Stimulated activated naive CD4-positive, alpha-beta T cell treated with Interleukin-2 at 50 U/mL for 16 hours (primary cell): ENCODE data around the gene PFN3.

Experiments
- DNase-seq: peaks from one replicate; lab custom pipeline; 2025; lab: John Stamatoyannopoulos, UW

PFN3 gene

DNA sequence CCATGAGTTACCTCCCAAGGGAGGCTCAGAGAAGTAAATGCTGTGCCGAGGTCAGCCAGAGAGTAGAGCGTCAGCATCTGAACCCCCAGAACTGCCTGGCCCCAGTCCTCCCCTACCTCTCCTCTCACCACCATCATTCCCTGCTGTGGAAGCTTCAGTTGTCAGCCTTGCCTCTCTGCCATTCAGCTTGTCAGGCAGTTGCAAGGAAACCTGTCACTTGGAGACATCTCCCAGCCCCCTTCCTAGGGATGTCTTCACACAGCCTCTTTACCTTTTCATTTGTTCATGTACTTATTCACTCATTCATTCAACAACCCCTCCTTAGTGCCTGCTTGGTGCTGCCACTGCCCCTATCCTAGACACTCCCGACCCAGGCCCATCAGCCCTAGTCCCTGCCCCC is 40.6 kb downstream of the PFN3 start:
- no peak for DNase-seq

DNA sequence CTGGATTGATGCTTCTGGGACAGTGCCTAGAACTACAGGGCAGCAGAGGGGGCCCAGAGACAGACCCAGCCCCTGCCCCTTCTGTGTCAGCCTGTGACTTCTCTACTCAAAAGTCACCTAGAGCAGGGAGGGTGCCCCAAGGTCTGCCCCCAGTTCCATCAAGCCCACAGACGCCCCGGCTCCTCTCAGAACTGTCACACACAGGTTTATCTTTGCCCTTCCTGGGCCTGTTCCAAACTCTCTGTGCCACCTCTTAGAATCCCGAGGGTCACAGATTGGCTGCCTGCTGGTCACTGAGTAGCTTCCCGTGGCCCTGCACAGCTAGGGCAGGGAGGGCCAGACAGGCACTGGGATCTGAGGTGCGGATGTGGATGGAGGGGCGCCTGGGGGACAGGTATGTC is 41.0 kb downstream of the PFN3 start:
- DNase-seq, result no peak

DNA sequence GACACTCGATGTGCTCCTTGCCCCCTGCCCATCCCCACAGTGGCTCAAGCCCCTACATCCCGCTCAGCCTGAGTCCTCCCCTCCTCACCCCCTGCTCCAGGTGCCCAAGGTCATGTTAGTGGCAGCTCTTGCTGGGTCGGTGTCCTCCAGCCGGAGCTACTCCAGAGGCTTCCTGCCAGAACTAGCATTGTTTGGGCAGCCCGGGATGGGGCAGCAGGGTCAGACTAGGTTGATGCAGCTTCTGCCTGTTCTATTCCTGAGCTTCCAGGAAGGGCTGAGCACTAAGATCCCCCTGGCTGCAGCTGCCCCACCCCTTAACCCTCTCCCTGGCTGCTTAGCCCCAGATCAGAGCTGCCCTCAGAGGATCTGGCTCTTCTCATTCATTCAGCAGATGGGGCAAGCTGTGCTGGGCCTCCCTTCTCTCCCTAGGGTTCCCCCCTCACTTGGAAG is 42.1 kb downstream of the PFN3 start:
- DNase-seq, result no peak

DNA sequence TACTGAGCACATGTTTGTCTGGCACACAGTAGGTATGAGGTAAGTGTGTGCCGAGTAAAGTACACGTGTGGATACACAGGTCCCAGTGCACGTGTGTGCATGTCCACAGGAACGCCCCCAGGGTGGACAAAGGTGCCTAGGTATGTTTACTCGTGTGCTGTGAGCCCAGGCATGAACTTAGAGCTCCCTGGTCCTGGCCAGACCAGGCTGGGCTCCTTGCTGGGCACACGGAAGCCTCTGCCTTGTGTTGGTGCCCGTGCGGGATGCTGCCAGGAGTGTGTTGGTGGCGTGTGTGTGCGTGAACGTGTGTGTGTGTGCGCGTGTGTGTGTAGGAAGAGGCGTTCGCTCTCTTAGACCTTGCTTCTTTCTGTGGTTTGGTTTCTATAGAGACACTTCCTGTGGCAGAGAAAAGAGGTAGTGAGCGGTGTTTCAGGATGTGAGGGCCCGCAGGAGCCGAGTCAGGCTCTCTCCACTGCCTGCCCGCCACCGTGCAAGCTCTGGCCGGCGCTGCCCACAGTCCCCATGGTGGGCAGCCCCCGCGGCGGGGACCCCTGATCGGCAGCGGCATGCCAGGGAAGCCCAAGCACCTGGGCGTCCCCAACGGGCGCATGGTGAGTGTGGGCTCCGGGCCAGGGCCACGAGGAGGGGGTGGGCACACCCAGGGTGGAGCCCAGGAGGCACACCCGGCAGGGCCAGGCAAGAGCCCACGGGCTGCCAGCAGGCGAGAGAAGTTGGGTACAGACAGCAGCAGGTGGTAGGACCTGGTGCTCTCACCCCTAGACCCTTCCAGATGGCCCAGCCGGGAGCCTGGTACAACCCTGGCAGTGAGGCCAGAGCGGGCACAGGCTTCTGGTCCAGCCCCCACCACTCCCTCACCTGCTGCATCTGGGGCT is 42.8 kb downstream of the PFN3 start, which contains the start of gene RGS14:
RGS14 (plus strand) TSS at position 466 of the 893 bp plus-strand sequence; CDS start at position 567, 101 bp downstream.
- peak; percentile 62 for DNase-seq

DNA sequence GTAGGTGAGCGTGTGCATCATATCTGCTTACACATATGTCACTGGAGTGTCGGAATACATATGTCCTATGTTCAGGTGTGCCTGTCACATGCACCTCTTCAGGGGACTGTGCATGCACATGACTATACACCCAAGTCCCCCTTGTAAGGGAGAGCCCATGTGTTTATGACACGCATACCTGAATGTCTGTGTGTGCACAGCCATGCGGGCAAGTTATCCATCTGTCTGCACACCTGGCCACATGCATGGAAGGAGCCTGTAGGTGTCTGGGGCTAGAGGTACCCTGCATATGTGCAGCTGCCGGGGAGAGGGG is 43.4 kb downstream of the PFN3 start:
- no peak for DNase-seq

DNA sequence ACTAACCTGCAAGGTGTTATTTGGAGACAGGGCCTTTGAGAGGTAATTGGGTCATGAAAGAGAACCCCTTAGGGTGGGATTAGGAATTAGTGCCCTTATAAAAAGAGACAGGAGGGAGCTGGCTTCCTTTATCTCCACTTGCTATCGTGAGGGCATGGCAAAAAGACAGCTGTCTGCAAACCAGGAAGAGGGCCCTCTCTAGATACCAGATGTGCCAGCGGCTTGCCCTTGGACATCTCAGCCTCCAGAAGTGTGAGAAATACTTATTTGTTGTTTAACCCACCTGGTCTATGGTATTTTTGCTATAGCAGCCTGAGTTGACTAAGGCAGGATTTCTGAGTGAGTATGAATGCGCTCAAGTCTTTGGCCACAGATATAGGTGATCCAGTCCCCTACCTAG is 43.7 kb downstream of the PFN3 start:
- DNase-seq, result no peak

DNA sequence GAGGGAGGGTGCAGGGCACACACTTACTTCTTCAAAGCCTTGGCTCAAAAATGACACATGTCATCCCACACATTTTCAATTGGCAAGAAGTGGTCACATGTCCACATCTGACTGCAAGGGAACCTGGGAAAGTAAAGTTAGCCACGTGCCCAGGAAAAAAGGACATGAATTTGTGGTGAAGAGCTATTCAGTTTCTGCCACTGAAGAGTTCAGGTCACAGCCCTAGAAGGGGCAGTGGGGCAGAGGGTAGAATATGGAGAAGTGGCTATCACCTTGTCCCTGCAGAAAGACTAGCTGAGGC is 44.6 kb downstream of the PFN3 start:
- DNase-seq, result no peak

DNA sequence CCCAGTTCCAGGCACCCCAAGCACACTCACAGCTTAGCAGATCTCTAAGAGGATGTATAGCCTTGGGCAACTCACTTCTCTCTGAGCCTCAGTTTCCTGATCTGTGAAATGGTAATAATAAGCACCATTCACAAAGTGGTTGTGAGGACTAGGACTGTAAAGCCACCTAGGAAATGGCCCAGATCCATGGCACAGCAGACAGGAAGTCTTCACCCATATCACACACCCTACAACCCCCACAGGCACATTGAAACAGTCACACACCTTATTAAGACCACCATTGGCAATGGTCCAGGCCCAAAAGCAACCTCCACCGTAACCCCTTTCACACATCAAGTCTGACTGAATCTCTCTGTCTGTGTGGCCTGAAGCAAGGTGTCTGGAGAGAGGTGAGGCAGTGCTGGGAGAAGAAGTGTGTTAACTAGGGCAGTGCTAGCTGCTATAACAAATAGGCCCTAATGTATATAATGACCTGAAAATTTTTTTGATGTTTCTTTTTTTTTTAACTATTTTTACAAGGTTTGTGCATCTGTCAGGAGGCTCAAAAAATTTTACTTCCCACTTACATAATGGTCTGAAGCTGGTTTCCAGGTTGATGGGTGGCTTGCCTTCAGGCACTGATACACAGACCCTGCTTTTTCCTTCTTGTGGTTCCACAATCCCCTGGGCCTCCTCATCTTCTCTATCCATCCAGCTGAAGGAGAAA is 45.1 kb downstream of the PFN3 start:
- DNase-seq, result no peak

DNA sequence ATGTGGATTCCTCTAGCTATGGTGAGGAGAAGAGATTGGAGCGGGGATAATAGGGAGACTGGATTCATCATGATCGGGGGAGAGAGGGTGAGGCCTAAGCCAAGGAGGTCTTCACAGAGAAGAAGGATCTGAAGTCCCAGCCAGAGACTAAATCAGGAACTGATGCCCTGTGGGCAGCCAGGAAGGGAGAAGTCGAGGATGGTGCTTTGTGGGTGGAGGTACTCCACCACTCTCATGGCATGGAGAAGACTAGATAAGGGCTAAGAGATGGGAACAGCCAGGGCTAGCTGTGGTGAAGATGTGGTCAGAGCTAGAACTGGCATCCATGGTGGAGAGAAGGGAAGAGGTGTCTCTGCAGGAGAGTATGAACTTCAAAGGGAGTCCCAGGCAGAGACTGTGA is 45.8 kb downstream of the PFN3 start:
- DNase-seq, result no peak

DNA sequence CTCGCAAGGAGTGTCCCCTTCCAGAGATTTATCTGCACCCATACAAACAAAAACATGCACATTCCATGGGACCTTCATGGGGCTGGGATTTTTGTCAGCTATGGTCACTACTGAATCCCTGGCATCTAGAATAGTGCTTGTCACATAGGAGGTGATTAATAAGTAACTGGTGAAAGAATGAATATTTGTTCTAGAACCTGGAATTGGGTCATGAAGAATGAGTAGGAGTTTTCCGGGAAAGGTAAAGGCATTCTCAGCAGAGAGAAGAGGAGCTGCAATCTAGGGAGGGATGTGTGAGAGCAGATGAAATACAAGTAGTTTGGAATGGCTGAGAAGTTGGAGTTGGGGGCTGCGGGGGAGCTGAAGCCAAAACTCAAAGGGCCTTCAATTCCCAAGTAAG is 46.2 kb downstream of the PFN3 start:
- no peak for DNase-seq

DNA sequence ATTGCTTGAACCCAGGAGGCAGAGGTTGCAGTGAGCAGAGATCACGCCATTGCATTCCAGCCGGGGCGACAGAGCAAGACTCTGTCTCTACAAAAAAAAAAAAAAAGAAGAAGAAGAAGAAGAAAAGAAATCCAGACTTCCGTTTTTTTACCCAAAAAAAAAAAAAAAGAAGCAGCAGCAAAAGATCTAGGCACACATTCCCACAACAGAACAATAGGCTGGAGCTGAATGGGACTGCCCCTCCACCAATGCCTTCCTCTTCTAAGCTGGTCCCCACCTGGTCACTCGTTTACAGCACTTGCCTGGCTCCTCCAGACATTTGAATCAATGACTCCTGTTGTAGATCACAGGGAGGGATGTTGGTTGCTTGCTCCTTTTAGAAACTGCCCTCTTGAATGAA is 47.4 kb downstream of the PFN3 start:
- no peak for DNase-seq

DNA sequence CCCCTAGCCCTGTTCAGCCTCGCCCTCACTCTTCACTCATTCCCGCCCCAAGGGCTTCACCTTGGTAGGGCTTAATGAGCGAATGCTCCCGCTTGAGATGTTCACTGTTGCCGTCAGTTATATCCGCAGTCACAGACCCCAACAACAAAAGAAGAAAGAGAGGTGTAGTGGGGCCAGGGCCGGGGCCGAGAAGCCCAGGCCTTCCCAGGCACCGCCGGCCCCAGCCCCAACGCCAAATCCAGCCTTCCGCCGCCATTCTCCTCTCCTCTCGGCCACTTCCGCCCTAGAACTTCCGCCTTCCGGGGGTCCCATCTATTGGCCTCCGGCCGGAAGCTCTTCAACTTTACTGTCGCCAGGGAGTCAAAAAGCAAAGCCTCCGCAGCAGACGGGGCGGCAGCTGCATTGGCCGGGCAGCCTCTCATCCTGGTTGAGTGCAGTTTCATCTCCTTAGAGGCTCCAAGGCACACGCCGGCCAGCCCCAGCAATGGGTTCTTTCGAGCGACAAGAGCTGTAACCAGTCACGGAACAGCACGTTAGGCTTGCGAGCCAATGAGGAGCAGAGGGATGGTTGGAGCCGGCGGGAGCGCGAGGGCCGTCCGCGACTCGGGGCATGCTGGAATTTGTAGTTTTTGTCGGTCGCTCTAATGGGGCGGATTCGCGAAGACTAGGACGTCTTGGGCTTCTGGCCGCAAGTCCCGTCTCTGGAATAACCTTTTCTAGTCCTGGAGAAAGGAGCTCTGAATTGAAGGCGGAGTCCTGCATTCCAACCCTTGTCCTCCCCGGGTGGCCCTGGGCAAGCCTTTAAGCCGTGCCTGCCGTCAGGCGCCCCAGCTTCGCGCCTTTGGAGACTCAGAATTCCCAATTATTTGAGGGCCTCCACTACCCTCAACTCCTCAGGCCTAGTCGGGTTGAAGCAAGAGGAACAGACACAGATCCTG is 48.8 kb downstream of the PFN3 start, which contains the start of gene LMAN2:
LMAN2 (minus strand) TSS at position 277 of the 938 bp plus-strand sequence; CDS start at position 256, 21 bp downstream.
- DNase-seq, result peak; percentile 93

DNA sequence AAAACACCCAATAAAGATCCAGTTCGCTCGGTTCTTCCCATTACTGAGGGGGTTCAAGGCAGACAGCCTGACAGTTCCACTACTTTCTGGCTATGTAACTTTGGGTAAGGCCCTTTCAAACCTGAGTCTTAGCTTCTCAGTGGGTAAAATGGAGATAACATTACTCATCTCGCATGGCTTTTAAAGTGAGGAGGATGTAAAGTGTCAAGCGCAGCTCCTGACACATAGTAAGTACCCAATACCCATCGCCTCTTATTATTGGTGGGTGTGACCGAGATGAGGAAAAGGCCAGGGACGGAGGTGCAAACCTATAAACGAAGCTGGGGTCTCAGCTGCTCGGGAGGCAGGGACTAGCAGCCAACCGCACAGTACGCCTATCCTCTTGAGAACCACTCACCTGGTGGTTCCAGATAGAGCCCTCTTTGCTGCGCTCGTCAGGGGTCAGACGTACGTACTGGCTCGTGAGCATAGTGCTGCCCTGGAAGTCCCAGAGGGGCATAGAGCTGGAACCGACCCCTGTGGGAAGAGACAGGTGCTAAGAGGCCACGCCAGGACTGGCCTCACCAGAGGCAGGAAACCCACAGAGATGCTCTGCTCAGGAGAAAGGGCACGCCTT is 49.6 kb downstream of the PFN3 start:
- no peak for DNase-seq
